GM19455 (cell line): ENCODE results near the gene MVB12A.

ENCODE experiments used
- ATAC-seq: cut with Tn5 transposase; IDR thresholded peaks from one replicate; pipeline ENCODE4 v1.9.1; 2021; ENCODE audit not compliant: unreplicated experiment

Gene MVB12A

DNA sequence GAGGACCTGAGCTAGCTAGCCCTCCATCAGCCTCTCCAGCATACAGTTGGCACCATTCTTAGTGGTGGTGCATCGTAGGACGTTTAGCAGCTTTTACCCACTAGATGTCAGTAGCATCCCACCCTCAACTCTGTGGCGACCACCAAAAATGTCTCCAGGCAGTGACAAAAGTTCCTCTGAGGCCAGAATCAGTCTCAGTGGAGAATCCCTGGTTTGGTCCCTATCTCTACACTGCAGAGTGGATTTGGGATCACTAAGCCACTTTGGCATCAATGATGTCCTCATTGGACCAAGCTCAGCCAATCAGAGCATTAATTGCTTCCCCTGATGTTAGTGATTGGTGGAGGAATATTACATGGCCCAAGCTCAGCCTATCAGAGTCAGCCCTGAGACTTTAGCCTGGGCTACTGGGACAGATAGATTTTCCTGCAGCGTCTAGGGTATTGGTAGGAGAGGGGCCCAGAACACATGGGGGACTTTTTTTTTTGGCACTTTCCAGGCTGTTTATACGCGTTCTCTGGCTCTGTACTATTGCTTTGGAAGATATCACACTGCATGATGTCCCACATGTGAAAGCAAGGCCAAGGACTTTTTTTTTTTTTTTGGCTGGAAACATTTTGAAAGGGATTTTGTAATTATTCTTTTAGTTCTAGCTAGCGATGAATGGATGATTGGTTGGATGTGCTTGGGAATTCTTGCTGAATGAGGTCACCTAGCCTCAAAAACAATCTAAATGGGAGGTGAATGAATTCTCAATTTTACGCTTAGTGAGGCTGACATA is 21.6 kb downstream of the MVB12A start:
- no peak for ATAC-seq

GRCh38 chr19:17445526-17446165 is 25.8 kb downstream of the MVB12A start:
- no peak for ATAC-seq

- no peak for ATAC-seq
These were observed 27.9 kb downstream of the MVB12A start for GRCh38 chr19:17447704-17448130.

DNA sequence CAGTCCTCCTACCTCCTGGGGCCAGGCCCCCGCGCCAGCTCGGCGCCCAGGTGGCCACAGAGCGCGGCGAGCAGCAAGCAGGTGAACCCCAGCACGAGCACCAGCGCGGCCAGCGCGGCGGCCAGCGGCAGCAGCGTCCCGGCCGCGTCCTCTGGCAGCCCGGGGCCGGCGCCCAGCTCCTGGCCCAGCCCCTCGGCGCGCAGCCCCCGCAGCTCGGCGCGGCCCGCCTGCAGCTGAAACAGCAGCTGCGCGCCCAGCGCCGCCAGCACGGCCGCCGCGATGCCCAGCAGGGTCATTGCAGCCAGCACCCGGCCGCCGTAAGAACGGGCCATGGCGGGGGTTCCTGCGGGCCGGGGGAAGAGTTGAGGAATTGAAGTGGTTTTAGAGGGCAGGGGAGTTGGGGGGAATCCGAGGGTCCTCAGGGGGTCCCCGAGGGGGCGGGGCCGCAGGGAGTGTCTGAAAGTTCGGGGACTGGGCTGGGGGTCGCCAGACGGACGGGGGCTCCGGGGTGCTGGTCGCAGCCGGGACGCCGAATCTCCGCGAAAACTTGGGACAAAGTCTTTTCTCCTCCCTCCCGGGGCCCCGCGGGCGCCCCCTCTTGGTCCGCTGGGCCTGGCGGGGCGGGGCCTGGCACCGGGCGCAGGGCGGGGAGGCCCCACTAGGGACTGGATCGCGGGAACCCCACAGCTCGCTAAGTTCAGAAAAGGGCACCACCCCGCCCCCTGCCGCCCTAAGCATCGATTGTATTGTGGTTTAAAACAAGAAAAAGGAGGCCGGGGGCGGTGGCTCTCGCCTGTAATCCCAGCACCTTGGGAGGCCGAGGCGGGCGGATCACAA is 28.5 kb downstream of the MVB12A start, which contains the start of gene TMEM221:
TMEM221 (minus strand) TSS at position 538 of the 837 bp plus-strand sequence; CDS start at position 332, 206 bp downstream.
- ATAC-seq = no peak

GRCh38 chr19:17450264-17451075 is 30.6 kb downstream of the MVB12A start:
- ATAC-seq = no peak

DNA sequence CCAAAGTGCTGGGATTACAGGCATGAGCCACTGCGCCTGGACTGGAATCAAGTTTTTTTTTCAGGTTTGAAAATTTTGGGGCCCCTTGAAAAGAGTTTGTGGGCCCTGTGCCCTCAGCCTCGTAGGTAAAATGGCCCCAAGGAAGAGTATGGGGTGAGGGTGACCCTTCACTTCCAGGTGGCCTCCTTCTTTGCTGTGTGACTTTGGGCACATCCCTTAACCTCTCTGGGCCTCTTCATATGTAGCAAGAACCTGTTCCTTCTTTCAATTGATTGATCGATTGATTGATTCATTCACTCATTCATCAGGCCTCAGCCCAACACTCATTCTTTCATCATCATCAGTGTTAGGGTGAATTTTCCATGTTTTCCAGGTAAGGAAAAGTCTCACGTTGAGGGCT is 32.0 kb downstream of the MVB12A start:
- no peak for ATAC-seq

GRCh38 chr19:17454576-17455071 is 34.8 kb downstream of the MVB12A start:
- no peak for ATAC-seq

DNA sequence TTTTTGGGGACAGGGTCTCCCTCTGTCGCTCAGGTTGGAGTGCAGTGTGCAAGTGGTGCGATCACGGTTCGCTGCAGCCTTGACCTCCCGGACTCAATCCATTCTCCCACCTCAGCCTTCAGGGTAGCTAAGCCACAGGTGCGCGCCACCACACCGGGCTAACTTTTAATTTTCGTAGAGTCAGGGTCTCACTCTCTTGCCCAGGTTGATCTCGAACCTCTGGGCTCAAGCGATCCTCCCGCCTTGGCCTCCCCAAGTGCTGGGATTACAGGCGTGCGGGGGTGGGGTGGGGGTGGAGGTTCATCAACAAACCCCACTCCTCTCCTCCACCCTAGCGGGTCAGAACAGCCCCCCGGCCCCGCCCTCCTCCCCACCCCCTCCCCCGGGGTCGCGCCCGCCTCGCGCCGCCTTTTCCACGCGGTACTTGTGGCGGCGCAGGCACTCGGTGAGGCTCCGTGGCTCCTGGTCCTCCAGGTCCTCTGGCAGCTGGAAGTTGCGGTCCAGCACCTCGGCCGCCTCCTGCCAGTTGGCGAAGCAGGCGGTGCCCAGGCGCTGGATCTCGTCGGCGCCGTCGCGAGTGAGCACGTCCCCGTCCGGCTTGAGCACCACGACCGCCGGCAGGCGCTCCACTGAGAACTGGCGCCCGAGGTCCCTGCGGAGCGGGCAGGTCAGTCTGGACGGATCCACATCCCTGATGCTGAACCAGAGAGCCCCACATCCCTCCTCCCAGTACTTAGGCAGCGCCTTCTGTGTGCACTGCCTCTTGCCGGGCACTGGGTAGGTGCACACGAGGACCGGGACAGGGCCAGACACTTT is 35.7 kb downstream of the MVB12A start:
- no peak for ATAC-seq

GRCh38 chr19:17456127-17456526 is 36.3 kb downstream of the MVB12A start:
- no peak for ATAC-seq

GRCh38 chr19:17457616-17458015 is 37.8 kb downstream of the MVB12A start:
- ATAC-seq = no peak

DNA sequence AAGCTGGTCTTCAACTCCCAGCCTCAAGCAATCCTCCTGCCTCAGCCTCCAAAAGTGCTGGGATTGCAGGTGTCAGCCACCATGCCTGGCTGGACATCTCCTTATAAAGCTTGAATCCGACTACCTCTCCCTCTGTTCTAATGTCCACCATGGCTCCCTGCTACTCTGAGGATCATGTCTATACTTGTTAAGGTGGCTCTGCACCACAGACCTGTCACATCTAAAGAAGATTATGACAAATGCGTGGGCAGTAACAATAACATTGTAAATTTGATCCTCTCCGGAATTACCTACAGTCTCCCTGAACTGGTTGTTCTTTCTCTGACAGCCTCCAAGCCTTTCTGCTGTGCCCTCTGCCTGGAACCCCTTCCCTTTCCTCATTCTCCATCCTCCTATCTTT is 39.1 kb downstream of the MVB12A start:
- ATAC-seq = no peak

DNA sequence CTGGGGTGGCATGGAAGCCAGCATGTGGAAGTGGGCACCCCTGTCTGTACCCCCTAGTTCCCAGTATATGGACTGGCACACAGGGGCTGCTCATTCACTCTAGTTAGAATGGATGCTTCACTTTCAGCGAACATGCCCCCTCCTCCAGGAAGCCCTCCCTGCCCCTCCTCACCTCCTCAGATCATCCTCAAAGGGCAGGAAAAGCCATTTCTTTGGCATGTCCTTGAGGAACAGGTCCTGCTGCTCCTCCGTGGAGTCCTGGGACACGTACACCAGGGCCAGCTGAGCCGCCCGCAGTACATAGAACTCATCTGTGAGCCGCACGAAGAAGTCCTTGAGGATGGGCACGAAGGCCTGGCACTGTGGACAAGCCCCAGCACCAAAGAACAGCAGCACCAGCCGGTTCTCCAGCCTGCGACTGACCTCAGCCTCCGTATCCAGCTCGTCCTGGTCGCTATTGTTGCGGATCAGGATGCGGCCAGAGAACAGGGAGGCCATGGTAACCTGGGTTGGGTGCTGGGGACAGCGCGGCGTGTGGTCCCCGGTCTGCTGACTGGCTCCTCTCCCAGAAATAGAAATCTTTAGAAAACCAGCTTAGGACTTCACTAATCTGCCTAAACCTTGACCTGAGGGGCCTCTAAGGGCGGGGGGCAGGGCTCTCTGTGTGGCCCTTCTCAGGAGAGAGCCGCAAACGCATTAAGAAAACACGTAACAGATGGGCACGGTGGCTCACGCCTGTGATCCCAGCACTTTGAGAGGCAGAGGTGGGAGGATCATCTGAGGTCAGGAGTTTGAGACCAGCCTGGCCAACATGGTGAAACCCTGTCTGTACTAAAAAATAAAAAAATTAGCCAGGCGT is 40.8 kb downstream of the MVB12A start, which contains the start of gene NXNL1:
NXNL1 (minus strand) TSS at position 555 of the 859 bp plus-strand sequence; CDS start at position 498, 57 bp downstream.
- no peak for ATAC-seq

- ATAC-seq = no peak
These were observed 46.6 kb downstream of the MVB12A start for GRCh38 chr19:17466487-17466850.

DNA sequence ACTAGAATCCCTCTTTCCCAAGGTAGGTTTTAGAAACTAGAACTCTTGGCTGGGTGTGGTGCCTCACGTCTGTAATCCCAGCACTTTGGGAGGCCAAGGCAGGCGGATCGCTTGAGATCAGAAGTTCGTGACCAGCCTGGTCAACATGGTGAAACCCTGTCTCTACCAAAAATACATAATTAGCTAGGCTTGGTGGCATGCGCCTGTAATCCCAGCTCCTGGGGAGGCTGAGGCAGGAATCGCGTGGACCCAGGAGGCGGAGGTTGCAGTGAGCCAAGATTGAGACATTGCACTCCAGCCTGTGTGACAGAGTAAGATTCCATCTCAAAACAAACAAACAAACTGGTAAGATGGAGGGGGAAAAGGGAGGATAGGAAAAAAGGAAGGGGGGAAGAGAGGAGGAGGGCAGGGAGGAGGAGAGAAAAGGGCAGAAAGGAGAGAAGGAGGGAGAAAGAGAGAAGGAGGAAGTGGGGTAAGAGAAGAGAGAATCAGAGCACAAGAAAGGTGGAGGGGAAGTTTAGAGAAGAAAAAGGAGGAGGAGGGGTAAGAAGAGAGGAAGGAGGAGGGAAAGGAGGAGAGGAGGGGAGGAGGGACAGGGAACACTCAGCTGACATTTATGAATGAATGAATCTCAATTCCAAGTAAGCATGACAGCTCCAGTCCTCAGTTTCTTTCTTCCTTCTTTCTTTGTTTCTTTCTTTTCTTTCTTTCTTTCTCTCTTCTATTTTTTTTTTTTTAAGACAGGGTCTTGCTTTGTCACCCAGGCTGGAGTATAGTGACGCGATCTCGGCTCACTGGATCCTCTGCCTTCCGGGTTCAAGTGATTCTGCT is 47.8 kb downstream of the MVB12A start:
- ATAC-seq = no peak

DNA sequence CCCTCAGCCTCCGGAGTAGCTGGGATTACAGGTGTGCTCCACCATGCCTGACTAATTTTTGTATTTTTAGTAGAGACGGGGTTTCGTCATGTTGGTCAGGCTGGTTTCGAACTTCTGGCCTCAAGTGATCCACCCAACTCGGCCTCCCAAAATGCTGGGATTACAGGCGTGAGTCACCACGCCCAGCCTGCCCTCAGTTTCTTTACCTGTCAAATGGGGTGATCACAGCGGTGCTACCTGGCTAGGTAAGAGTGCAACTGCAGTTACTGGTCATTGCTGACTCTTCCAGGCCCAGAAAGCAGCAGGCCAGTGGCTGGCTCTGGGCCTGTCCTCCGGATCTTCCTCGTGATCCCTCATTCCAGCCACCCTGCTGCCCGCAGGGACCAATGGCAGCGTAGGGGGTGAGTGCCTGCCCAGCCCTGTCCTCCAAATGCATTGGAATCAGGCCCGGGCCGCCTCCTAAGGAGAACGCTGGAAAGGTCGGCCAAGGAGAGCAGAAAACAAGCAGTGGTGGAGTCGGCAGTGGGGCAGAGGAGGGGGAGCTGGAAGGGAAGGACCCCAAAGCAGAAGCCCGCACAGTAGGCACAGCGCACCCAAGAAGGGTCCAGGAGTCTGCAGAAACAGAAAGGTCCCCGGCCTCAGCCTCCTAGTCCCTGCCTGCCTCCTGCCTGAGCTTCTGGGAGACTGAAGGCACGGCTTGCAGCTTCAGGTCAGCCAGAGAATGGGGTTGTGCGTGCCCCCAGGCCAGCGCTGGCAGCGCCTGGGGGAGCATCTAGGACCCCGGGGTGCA is 48.6 kb downstream of the MVB12A start:
- ATAC-seq = no peak

DNA sequence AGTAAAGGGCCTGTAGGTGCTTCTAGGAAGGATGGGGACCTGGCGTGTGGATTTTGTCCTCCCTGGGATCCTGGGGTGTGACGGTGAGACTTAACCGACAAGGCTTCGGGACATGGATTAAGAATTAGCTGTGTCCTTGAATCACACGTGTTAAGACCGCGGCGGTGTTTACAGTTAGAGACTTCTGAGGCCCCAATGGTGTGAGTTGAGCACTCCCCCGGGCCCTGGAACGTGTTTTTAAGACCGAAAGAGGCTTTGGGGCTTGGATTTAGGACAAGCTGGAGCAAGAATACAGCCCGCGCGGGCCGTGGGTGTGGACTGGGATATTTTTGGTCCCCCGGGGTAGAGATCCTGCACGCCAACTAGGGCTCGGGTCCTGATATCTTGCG is 49.2 kb downstream of the MVB12A start:
- no peak for ATAC-seq

GRCh38 chr19:17469481-17470067 is 49.7 kb downstream of the MVB12A start:
- peak; percentile 49 for ATAC-seq
